Activated B cell treated with CpG ODN at 0.5 μM for 24 hours (primary cell): Measurements from ENCODE around the gene STK17A. TPM values are rescaled to one million over a fixed set of nuclear protein-coding genes. Genes with fewer than 3 reads are reported as not detected.

Experiments used
- ATAC-seq: fragments of 200-7000 bp; cut with Tn5 transposase; one replicate; pipeline ENCODE4 v1.10.0; 2021; ENCODE audit warnings: low read depth, mild to moderate bottlenecking, moderate library complexity
- CTCF ChIA-PET: fragments of 350-600 bp; sonication (Branson Sonifier 250); formaldehyde crosslinking; loops from one replicate; lab custom pipeline; 2021; ENCODE audit warnings: antibody characterized with exemption; lab: Charles Lee
- POLR2A ChIA-PET: fragments of 350-600 bp; sonication (Branson Sonifier 250); formaldehyde crosslinking; loops from one replicate; lab custom pipeline; 2021; ENCODE audit warnings: antibody characterized with exemption; lab: Charles Lee
- DNase-seq: peaks from one replicate; pipeline ENCODE4 v3.0.0; 2022
- H3K27ac Mint-ChIP-seq: one replicate; pipeline ENCODE4 v1.8.0; 2020; ENCODE audit warnings: mixed read lengths
- H3K27me3 Mint-ChIP-seq: one replicate; pipeline ENCODE4 v1.8.0; 2021; ENCODE audit warnings: mixed read lengths
- H3K36me3 Mint-ChIP-seq: one replicate; pipeline ENCODE4 v1.8.0; 2021; ENCODE audit warnings: low read depth, mixed read lengths
- H3K4me1 Mint-ChIP-seq: one replicate; pipeline ENCODE4 v1.8.0; 2021; ENCODE audit warnings: mixed read lengths
- H3K4me3 Mint-ChIP-seq: one replicate; pipeline ENCODE4 v1.8.0; 2020; ENCODE audit warnings: mild to moderate bottlenecking, mixed read lengths
- H3K9me3 Mint-ChIP-seq: one replicate; pipeline ENCODE4 v1.8.0; 2020; ENCODE audit warnings: mixed read lengths
- CTCF ChIP-seq: fragments of 200-600 bp; IDR thresholded peaks from one replicate; pipeline ENCODE4 v1.8.0; 2022; ENCODE audit warnings: antibody characterized with exemption, mild to moderate bottlenecking
- intact Hi-C: fragments of 100-400 bp; cut with micrococcal nuclease; formaldehyde crosslinking; loops from one replicate; pipeline ENCODE4 v1.15.1; 2024
- total RNA-seq: library from RNA; stranded (reverse); gene quantifications from 2 replicates; pipeline ENCODE4 v1.2.3, GENCODE V29; 2022

The STK17A gene
- total RNA-seq, 1 donor from 2014 or later = 68.6 TPM

- Mint-ChIP-seq H3K4me1 (peaks cover 47% of the 10 kb centered on the region), H3K9me3 (no peaks in the 10 kb centered on the region), H3K4me3 (peak overlapping the region; percentile 12), H3K27me3 (no peaks in the 10 kb centered on the region), H3K36me3 (peaks cover 49% of the 10 kb centered on the region), H3K27ac (peak overlapping the region; percentile 80)
- TF ChIP-seq CTCF = no peak
- CTCF ChIA-PET = no interaction called here
- DNase-seq (no peak), ATAC-seq (peak; percentile 37)
- POLR2A ChIA-PET = no interaction called here
- intact Hi-C loops = no loop called here
These were observed 76.0 kb downstream of the STK17A start for GRCh38 chr7:43658718-43659548.

GRCh38 chr7:43659549-43659896 lies 76.6 kb downstream of the STK17A start:
- Mint-ChIP-seq H3K9me3 (no peaks in the 10 kb centered on the region), H3K27me3 (no peaks in the 10 kb centered on the region), H3K4me3 (no peak overlapping the region), H3K4me1 (peaks cover 47% of the 10 kb centered on the region), H3K36me3 (peaks cover 44% of the 10 kb centered on the region), H3K27ac (peak overlapping the region; percentile 1)
- no peak for ATAC-seq
- ChIA-PET CTCF (no interaction called here), POLR2A (no interaction called here)
- no peak for DNase-seq
- TF ChIP-seq CTCF = no peak
- intact Hi-C loops = no loop called here

GRCh38 chr7:43660141-43660540 lies 77.2 kb downstream of the STK17A start:
- DNase-seq (no peak), ATAC-seq (no peak)
- POLR2A ChIA-PET = interaction anchor here (1.6 kb wide), 1 partner anchor 10 kb away, joined by 12 read pairs; no protein-coding TSS in a partner anchor
- H3K4me3 Mint-ChIP-seq = no peak overlapping the region
- no peaks in the 10 kb centered on the region for H3K27me3 Mint-ChIP-seq
- H3K36me3 Mint-ChIP-seq = peaks cover 44% of the 10 kb centered on the region
- H3K9me3 Mint-ChIP-seq = no peaks in the 10 kb centered on the region
- peaks cover 51% of the 10 kb centered on the region for H3K4me1 Mint-ChIP-seq
- H3K27ac Mint-ChIP-seq = peak overlapping the region; percentile 1
- CTCF ChIA-PET = interaction anchor here (1.0 kb wide), 2 partner anchors 40 to 77 kb away, joined by 3 to 4 read pairs; partner anchors contain the start of gene STK17A
- TF ChIP-seq CTCF = no peak
- intact Hi-C loops = loop anchor here (1.0 kb wide), 1 partner anchor 10 kb away; no protein-coding TSS in a partner anchor

GRCh38 chr7:43664681-43665080 lies 81.8 kb downstream of the STK17A start:
- TF ChIP-seq CTCF = no peak
- POLR2A ChIA-PET = interaction anchor here (0.6 to 0.9 kb wide), 3 partner anchors 13 to 22 kb away, joined by 4 to 6 read pairs (median 5); no protein-coding TSS in a partner anchor
- ATAC-seq (no peak), DNase-seq (no peak)
- H3K9me3 Mint-ChIP-seq = peaks cover 19% of the 10 kb centered on the region
- H3K27me3 Mint-ChIP-seq = no peaks in the 10 kb centered on the region
- no peak overlapping the region for H3K27ac Mint-ChIP-seq
- peaks cover 54% of the 10 kb centered on the region for H3K36me3 Mint-ChIP-seq
- peaks cover 56% of the 10 kb centered on the region for H3K4me1 Mint-ChIP-seq
- no peak overlapping the region for H3K4me3 Mint-ChIP-seq
- CTCF ChIA-PET = no interaction called here
- intact Hi-C loops = loop anchor here (1.0 kb wide), 1 partner anchor 10 kb away; no protein-coding TSS in a partner anchor

GRCh38 chr7:43666938-43667337 lies 84.0 kb downstream of the STK17A start:
- ATAC-seq (no peak), DNase-seq (no peak)
- H3K27me3 Mint-ChIP-seq = no peaks in the 10 kb centered on the region
- H3K36me3 Mint-ChIP-seq = peaks cover 58% of the 10 kb centered on the region
- POLR2A ChIA-PET = no interaction called here
- H3K27ac Mint-ChIP-seq = no peak overlapping the region
- peaks cover 27% of the 10 kb centered on the region for H3K9me3 Mint-ChIP-seq
- H3K4me3 Mint-ChIP-seq = no peak overlapping the region
- intact Hi-C loops = no loop called here
- TF ChIP-seq CTCF = no peak
- H3K4me1 Mint-ChIP-seq = peaks cover 56% of the 10 kb centered on the region
- CTCF ChIA-PET = interaction anchor here (1.4 kb wide), 1 partner anchor 84 kb away, joined by 4 read pairs; the partner anchor contains the start of gene STK17A
